GM19043 (cell line): ENCODE results near the gene AHDC1.

Source experiments
- ATAC-seq: cut with Tn5 transposase; IDR thresholded peaks from one replicate; pipeline ENCODE4 v1.9.1; 2021; ENCODE audit warnings: low read depth; ENCODE audit not compliant: unreplicated experiment

The AHDC1 gene

GRCh38 chr1:27615346-27616192 lies 11.6 kb upstream of the AHDC1 start:
- no peak for ATAC-seq

DNA sequence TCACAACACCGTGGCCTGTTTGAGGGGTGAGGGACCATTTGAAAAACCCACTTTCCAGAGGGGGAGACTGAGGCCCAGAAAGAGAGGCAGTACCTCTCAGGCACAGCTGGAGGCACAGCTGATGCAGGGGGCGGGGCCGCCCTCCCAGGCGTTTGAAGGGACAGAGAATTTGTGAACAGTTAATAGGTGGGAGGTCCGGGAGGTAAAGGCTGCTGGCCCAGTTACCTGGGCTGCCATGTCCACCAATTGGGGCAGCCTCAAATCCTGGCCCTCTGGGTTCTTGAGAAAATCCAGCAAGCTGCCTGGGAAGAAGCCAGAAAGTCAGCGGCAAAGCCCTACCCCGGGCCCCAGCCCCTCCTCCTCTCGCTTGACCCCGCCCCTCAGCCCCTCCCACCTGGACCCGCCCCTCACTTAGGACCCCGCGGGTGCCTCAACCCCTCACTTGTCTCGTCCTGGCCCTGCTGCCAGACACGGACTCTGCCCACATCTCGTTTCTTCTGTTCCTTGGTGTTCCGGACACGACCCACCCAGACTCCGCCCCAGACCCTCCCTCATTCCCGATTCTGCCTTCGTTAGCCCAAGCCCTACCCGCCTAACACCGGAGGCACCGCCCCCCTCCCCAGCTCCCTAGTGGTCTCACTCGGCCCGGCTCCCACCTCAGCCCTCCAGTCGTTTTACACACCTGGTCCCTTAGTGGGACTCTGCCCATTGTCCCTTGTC lies 10.8 kb upstream of the AHDC1 start:
- ATAC-seq = no peak

DNA sequence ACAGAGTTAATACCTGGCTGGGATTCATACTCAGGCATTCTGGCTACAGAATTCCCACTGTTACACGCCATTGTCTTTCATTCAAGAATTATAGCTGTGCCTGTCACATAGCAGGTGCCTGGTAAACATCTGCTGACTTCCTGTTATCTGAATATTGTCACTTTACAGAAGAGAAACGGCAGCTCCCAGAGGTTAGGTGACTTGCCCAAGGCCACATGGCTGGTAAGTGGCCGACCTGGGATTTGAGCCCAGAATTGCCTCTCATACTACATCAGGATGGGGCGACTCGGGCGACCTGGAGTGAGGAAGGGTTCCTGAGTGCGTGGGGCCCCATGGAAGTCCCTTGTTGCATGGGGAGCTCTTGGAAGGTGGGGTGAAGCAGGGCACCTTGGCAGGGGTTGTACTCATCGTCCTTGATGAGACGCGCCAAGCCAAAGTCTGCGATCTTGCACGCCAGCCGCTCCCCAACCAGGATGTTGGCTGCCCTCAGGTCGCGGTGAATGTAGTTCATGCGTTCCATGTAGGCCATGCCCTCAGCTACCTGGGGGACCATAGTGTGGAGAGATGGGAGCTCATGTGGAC lies 10.2 kb upstream of the AHDC1 start:
- ATAC-seq = no peak

DNA sequence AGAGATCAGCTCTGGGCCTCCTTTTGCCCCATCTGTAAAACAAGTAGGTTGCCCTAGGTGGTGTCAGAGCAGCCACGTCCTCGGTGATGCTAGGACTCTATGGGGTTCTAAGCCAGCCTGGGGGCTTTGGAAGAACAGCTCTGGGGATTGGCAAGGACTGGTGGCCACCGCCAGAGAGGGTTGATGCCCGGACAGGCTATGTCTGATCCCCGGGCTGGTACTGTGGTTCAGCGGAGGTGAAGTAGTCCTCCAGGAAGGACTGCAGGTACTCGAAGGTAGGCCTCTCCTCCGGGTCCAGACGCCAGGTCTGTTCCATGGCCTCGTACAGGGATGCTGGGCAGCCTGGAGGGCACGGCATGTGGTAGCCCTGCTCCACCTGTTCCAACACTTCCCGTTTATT lies 8.8 kb upstream of the AHDC1 start:
- no peak for ATAC-seq

DNA sequence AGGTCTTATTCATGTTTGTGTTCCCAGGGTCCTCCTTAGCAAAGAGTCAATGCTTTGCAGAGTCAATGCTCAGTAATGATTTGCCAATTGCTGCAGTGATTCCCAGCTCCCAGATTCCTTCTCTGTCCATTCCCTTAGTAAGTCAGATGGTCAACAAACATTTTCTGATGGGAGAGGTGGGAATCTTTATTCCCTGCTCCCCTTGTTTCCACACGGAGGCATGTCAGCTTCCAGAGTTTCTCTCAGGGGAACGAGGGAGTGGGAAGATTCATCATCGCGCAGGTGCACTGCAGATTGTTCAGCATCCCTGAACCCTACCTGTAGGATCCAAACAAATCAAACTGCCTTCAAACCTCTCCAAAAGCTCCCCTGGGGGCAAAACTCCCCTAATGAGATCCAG lies 7.5 kb upstream of the AHDC1 start:
- ATAC-seq = no peak

DNA sequence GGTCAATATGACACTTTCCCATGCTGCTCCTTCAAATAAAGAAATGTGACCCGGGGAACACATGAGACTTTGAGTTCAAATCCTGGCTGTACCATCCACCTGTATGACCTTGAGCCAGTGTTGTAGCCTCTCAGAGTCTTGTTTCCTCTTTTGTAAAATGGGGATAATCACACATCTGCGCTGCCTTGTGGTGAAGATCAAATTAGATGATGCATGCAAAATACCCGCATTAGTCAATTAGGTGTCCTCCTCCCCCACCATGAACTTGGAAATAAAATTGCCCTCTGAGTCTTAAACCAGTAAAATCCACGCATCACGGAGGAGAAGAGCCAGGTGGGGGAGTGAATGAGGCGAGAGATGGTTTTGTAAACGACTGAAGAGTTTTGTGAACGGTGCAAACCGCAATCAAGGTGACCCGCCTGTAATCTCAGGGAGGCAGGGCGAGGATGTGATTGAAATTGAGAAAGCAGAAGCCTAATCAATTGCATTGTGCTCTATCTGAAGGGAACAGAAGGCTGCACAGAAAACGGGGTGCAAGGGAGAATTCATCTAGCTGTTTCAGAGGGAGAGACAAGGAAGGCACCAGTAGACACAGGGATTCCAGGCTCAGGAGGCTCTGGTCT lies 5.8 kb upstream of the AHDC1 start:
- no peak for ATAC-seq

DNA sequence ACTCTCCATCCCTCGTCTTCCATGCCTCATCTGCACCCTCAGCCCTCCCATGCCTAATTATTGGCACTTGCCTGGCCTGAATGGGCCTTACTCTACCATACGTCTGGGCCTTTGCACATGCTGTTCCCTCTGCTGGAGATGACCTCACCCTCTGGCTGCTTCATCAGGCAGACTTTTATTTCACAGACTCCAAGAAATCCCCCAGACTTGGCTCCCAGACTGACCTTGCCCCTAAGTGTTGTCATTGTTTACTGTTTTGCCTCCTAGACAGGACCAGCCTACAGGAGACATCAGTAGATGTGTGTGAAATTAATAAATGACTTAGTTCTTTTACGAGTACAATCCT lies 5.2 kb upstream of the AHDC1 start:
- no peak for ATAC-seq

GRCh38 chr1:27607239-27607804 lies 3.4 kb upstream of the AHDC1 start:
- ATAC-seq = no peak

- no peak for ATAC-seq
These were observed 2.8 kb upstream of the AHDC1 start for GRCh38 chr1:27606708-27607238.

DNA sequence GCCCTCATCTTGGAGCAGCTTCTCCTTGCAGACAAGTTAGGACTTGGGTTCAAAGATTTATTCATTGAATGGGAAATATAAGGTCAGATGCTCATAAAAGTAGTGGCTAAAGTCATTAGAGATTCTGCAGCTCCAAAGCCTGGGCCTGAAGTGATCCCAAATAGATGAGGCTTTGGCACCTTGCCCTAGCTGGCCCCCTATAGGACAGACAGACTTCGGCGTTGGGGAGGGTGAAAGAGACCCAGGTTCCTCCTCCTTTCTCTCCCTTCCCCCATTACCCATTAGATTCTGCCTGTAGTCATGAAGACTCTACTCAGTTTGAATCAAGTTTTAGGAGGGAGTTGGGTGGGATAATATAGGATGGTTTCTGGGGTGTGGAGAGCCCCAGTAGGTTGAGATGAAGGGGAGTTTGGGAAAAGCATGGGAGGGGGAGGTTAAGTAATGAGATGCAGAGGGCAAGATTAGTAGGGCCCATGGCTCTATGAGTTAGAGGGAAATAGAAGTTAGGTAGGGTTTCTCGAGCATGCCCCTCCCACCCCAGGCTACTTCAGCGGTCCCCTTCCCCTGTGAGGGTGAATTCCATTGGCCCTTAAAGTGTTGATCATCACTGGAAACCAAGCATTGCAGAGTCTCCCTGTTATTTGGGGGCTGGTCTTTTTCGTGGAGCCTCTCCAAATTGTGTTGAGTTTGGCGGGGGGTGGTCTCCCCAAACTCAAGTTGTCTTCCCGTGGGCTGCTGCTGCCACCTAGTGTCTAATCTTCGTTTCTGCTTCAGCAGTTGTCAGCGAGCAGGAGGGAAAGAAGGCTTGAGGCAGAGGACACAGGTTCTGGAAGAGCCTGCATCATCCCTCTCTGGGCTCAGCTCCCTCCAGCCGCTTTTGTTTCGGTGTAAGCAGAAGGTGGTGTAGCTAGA lies 2.1 kb upstream of the AHDC1 start:
- no peak for ATAC-seq

DNA sequence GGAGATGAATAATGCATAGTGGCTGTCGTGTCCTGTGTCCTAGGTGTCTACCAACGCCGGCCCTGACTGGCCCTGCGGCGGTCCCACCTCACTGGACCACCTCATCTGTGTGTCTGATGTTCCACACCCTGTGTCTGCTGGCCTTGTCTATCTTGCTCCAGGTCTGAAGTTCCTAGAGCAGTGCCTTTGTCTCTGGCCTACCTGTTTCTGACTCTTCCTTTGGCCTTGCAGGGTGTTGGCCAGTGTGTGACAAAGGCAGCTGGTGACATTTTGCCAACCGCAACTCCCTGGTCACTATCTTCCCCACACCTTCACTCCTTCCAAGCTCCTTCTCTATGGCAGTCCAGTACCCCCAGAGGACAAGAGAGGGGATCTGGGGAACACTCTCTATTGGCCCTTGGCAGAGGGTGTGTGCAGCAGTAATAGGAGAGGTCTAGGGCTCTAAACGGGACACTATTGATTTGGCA lies 1.4 kb upstream of the AHDC1 start:
- ATAC-seq = no peak

DNA sequence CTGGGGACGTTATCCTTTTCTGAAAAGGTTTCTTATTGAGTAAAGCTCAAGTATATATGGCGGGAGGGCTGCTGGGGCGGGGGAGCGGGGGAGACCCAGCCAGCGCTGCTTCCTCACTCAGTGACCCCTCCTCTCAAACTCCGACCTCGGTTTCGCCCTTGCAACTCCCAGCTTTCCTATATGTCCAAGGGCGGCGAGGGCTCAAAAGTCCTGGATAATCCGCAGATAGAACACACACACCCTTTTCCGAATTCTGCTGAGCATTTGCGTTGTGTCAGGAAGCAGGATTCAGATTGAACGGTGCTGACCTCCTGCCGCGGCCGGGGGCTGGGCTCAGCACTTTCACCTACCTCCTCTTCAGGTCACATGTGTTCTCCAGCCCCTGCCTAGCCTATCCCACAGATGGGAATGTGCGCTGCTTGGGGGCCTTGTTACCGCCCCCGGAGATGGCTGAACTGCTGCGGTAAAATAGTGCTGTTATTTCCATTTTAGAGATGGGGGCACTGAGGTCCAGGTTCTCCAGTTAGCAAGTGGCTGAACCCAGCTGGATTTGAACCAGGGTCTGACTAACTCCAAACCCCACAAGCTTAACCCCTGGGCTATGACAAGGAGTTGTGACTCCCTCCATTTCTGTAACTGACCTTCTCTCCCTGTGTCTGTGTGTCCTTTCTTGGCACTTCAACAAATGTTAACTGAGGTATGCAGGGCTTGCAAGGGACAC lies 795 bp upstream of the AHDC1 start:
- ATAC-seq = no peak

DNA sequence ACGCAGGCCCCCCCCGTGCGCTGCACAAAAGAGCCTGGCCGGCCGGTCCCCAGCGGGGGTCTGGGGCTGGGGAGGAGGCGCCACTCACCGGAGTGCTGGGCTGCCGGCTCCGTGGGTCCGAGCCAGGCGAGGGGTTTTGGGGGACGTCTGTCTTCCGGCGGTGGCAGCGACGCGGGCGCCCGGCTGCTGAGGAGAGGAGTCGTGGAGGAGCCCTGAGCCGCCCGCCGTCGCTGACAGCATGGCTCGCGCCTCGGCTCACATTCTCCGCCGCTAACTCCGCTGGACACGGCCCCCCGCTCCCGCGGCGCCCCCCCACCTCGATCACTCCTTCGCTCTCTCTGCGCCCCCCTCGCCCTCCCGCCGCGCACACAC lies 649 bp downstream of the AHDC1 start:
- ATAC-seq = no peak

- no peak for ATAC-seq
These were observed 1.3 kb downstream of the AHDC1 start for GRCh38 chr1:27602462-27603308.

- no peak for ATAC-seq
These were observed 2.0 kb downstream of the AHDC1 start for GRCh38 chr1:27601771-27602461.

DNA sequence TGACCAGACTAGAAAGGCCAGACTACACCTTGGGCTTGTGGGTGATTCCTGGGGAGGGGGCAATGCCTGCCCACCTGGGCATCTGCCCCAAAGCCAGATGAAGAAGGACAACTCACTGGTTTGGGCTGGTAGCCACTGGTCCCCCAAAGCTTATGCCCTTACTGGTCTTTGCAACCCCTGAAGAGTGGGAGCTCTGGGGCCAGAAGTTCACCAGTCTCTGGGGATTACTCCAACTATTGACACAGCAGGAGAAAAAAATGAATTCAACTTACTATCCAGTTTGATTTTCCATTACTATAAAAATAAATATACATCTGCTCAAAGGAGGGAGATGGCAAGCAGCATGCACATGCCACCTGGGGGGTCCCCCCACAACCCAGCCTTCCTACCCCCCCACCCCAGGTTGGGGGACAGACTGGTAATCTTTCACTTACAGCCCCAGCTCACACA lies 2.6 kb downstream of the AHDC1 start:
- no peak for ATAC-seq

DNA sequence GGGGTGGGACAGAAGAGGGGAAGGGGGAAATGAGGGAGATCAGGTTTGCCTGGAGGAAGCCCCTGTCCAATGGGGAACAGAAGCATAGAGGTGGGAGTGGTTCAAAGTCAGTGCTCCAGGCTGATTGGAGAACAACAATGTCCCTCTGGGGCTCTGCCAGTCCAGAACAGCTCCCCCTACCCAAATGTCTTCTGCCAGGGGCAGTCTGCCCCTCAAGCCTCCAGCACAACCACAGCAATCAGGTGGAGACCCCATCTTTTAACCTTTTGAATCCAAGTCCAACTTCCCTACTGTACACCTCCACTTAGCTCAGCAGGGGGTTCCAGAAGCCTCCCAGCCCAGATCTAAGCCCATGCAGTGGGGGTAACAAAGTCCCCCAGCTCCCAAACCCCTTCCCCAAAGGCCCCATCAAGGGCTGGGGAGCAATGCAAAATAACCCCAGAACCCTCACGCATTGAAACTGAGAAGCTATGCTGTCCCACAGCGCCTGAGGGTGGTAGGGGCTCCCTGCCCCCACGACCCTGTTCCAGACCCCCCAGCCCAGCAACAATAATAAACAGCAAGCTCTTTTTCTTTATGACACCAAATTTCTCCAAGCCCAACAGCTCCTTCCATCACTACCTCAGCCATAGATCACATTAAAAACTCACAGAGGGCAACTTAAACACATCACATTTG lies 3.3 kb downstream of the AHDC1 start:
- no peak for ATAC-seq
